Measurements from ENCODE around the gene P2RY11.

P2RY11 gene

GRCh38 chr19:10141973-10142372, 30.5 kb downstream of the P2RY11 start:
- DNase-seq: no peak

- no peak for DNase-seq
Measured at GRCh38 chr19:10142701-10143375, 31.3 kb downstream of the P2RY11 start.

- no peak for DNase-seq
Measured at GRCh38 chr19:10143681-10144080, 32.2 kb downstream of the P2RY11 start.

- DNase-seq: no peak
Measured at GRCh38 chr19:10144361-10144760, 32.9 kb downstream of the P2RY11 start.

GRCh38 chr19:10145031-10145430, 33.5 kb downstream of the P2RY11 start:
- DNase-seq: no peak

- DNase-seq: no peak
Measured at GRCh38 chr19:10146142-10146541, 34.6 kb downstream of the P2RY11 start.

- no peak for DNase-seq
Measured at GRCh38 chr19:10149427-10149826, 37.9 kb downstream of the P2RY11 start.

GRCh38 chr19:10151521-10151920, 40.0 kb downstream of the P2RY11 start:
- no peak for DNase-seq

- no peak for DNase-seq
Measured at GRCh38 chr19:10152100-10152499, 40.6 kb downstream of the P2RY11 start.

GRCh38 chr19:10155839-10156238, 44.3 kb downstream of the P2RY11 start:
- DNase-seq: no peak

GRCh38 chr19:10158071-10158470, 46.6 kb downstream of the P2RY11 start:
- no peak for DNase-seq

- no peak for DNase-seq
Measured at GRCh38 chr19:10158485-10158884, 47.0 kb downstream of the P2RY11 start.

- DNase-seq: no peak
Measured at GRCh38 chr19:10159610-10160009, 48.1 kb downstream of the P2RY11 start.

GRCh38 chr19:10163536-10163935, 52.0 kb downstream of the P2RY11 start:
- no peak for DNase-seq
